ENCODE results near the gene NAV2.

- TF ChIP-seq, protein P1, sequence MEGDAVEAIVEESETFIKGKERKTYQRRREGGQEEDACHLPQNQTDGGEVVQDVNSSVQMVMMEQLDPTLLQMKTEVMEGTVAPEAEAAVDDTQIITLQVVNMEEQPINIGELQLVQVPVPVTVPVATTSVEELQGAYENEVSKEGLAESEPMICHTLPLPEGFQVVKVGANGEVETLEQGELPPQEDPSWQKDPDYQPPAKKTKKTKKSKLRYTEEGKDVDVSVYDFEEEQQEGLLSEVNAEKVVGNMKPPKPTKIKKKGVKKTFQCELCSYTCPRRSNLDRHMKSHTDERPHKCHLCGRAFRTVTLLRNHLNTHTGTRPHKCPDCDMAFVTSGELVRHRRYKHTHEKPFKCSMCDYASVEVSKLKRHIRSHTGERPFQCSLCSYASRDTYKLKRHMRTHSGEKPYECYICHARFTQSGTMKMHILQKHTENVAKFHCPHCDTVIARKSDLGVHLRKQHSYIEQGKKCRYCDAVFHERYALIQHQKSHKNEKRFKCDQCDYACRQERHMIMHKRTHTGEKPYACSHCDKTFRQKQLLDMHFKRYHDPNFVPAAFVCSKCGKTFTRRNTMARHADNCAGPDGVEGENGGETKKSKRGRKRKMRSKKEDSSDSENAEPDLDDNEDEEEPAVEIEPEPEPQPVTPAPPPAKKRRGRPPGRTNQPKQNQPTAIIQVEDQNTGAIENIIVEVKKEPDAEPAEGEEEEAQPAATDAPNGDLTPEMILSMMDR (IDR thresholded peaks at IDR 0.05) = no peak
- no peak for TF ChIP-seq EP300 (IDR thresholded peaks at IDR 0.05)
- no peak for TF ChIP-seq POLR2AphosphoS5 (IDR thresholded peaks at IDR 0.05)
Observed at GRCh38 chr11:19974886-19975285, 262.2 kb downstream of the NAV2 start.
